Epithelial cell of esophagus (primary cell): ENCODE measurements around the gene LACC1.
A peak's percentile ranks its signal among the peaks of the same experiment; 100 is the strongest.

Experiments
- DNase-seq: peaks from one replicate; pipeline ENCODE4 v3.0.0; 2010; ENCODE audit warnings: low read depth
- H3K4me3 ChIP-seq: 2 replicates; pipeline ENCODE4 v1.5.1; 2011; ENCODE audit warnings: mild to moderate bottlenecking, low read length, control low read depth
- CTCF ChIP-seq: IDR thresholded peaks from 2 replicates; pipeline ENCODE4 v1.5.1; 2011; ENCODE audit warnings: low read depth, mild to moderate bottlenecking, low read length, control low read depth, inconsistent platforms; ENCODE audit not compliant: insufficient read depth; ENCODE audit errors: missing control alignments

The LACC1 gene

GRCh38 chr13:43910856-43911255 is 31.2 kb downstream of the LACC1 start:
- no peak overlapping the region for H3K4me3 ChIP-seq
- DNase-seq: no peak
- no peak for TF ChIP-seq CTCF

GRCh38 chr13:43911278-43911677 is 31.6 kb downstream of the LACC1 start:
- H3K4me3 ChIP-seq: no peak overlapping the region
- DNase-seq: no peak
- TF ChIP-seq CTCF: no peak

- TF ChIP-seq CTCF: no peak
- no peak for DNase-seq
- H3K4me3 ChIP-seq: no peak overlapping the region
Observed at GRCh38 chr13:43911871-43912270, 32.2 kb downstream of the LACC1 start.

GRCh38 chr13:43915451-43915850 is 35.7 kb downstream of the LACC1 start:
- DNase-seq: no peak
- no peak overlapping the region for H3K4me3 ChIP-seq
- no peak for TF ChIP-seq CTCF

GRCh38 chr13:43916828-43917227 is 37.1 kb downstream of the LACC1 start:
- no peak for DNase-seq
- H3K4me3 ChIP-seq: no peak overlapping the region
- no peak for TF ChIP-seq CTCF

- H3K4me3 ChIP-seq: no peak overlapping the region
- TF ChIP-seq CTCF: no peak
- peak; percentile 74 for DNase-seq
Observed at GRCh38 chr13:43918636-43919035, 38.9 kb downstream of the LACC1 start.

GRCh38 chr13:43920965-43921674 is 41.4 kb downstream of the LACC1 start:
- no peak for DNase-seq
- H3K4me3 ChIP-seq: no peak overlapping the region
- no peak for TF ChIP-seq CTCF
